Small intestine (tissue), 7 donors: ENCODE measurements around the gene SIVA1. TPM values are rescaled to one million over a fixed set of nuclear protein-coding genes. Genes with fewer than 3 reads are reported as not detected.

Experiments
- DNase-seq, 2 donors: peaks; one replicate each; pipeline versions ENCODE4 v3.0.0 to v3.0.0-alpha.2; 2013
- FAIRE-seq: peaks from 2 replicates; lab custom pipeline; 2012; peaks lifted over from hg19 to GRCh38; lab: Jason Lieb, UNC
- H3K27ac ChIP-seq, 3 donors: one replicate each; pipeline ENCODE4 v1.5.1; 2013; ENCODE audit warnings: low read length in 2 of 3, mild to moderate bottlenecking in 2 of 3, control low read depth in 1 of 3, inconsistent platforms in 1 of 3, low read depth in 1 of 3, moderate library complexity in 1 of 3
- H3K27me3 ChIP-seq, 3 donors: one replicate each; pipeline ENCODE4 v1.6.1; 2013; ENCODE audit warnings: low read length in 3 of 3, inconsistent platforms in 1 of 3; ENCODE audit not compliant: control insufficient read depth in 3 of 3, insufficient read depth in 3 of 3
- H3K36me3 ChIP-seq, 3 donors: one replicate each; pipeline ENCODE4 v1.6.1; 2013; ENCODE audit warnings: low read length in 3 of 3, inconsistent platforms in 1 of 3, low read depth in 1 of 3, mild to moderate bottlenecking in 1 of 3, moderate library complexity in 1 of 3; ENCODE audit not compliant: control insufficient read depth in 3 of 3, insufficient read depth in 2 of 3
- H3K4me1 ChIP-seq, 3 donors: one replicate each; pipeline ENCODE4 v1.6.1; 2013; ENCODE audit warnings: low read length in 2 of 3, inconsistent platforms in 1 of 3, low read depth in 1 of 3, mild to moderate bottlenecking in 1 of 3, moderate library complexity in 1 of 3; ENCODE audit not compliant: control insufficient read depth in 3 of 3, insufficient read depth in 2 of 3
- H3K4me3 ChIP-seq, 3 donors: one replicate each; pipeline ENCODE4 v1.5.1; 2013; ENCODE audit warnings: low read length in 3 of 3, control low read depth in 1 of 3, inconsistent platforms in 1 of 3, low read depth in 1 of 3, mild to moderate bottlenecking in 1 of 3, moderate library complexity in 1 of 3
- H3K9me3 ChIP-seq, 2 donors: one replicate each; pipeline ENCODE4 v1.6.1; 2013; ENCODE audit warnings: low read depth in 1 of 2, low read length in 1 of 2; ENCODE audit not compliant: control insufficient read depth in 2 of 2, insufficient read depth in 1 of 2
- WGBS, 3 donors: extraction: QIAGEN DNeasy Blood & Tissue Kit; methylation state at CpG; one replicate each; pipeline ENCODE4 v1.1.7; 2013; 5-methylcytosine and 5-hydroxymethylcytosine counted together
- polyA plus RNA-seq, 4 donors: library from polyadenylated mRNA; stranded (reverse) in 3 of 4; unstranded in 1 of 4; fragments of 200-250 nt in 3 of 4; fragments of 120-200 nt in 1 of 4; gene quantifications; one replicate each; pipeline versions ENCODE4 v1.2.1 to v1.2.3, GENCODE V29; 2013
- donor health status: healthy with polysubstance abuse.
- donor health status: control.
- donor health status: control.
- donor health status: Bipolar disorder and iron deficiency.
- donor health status: healthy.

Gene SIVA1
- polyA plus RNA-seq, 4 donors = 91.9 to 269 (median 140) TPM

DNA sequence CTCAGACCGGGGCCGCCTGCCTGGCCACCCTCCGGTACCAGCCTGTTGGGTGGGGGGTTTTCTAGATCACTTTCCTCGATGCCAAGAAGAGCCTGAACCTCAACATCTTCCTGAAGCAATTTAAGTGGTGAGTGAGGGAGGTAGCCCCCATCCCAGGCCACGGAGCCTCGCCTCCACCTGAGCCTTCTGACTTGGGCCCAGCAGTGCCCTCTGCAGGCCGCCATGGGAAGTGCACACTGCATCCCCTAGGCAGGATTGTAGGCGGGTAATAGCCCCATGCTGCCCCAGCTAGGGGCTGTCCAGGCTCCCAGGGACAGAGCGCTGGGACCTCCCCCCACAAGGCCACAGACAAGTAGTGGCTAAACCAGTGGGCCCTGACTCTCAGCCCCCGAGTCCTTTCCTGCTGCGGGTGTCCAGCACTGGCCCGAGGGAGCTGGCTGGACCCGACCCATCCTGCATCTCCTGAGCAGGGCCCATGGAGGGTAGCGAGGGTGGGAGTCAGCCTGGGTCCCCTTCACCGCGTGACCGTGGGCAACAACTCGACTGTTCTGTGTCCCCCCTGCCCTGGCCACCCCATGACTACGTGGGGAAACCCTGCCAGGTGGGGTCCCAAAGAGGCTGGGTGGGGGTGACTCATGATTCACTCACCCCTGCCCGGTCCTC is 44.2 kb upstream of the SIVA1 start:
- Histone ChIP-seq H3K27ac (no peak overlapping the region), H3K9me3 (peaks cover 0 to 7% of the 10 kb centered on the region in 2 donors), H3K36me3 (peaks cover 6 to 93% (median 7%) of the 10 kb centered on the region in 3 donors), H3K27me3 (no peaks in the 10 kb centered on the region), H3K4me1 (no peaks in the 10 kb centered on the region), H3K4me3 (no peak overlapping the region)
- DNase-seq = peak; percentile 59 to 75
- FAIRE-seq = no peak
- WGBS, 3 donors = 45 to 54% (median 53%) methylated on average over 20 of the region's 20 CpGs

DNA sequence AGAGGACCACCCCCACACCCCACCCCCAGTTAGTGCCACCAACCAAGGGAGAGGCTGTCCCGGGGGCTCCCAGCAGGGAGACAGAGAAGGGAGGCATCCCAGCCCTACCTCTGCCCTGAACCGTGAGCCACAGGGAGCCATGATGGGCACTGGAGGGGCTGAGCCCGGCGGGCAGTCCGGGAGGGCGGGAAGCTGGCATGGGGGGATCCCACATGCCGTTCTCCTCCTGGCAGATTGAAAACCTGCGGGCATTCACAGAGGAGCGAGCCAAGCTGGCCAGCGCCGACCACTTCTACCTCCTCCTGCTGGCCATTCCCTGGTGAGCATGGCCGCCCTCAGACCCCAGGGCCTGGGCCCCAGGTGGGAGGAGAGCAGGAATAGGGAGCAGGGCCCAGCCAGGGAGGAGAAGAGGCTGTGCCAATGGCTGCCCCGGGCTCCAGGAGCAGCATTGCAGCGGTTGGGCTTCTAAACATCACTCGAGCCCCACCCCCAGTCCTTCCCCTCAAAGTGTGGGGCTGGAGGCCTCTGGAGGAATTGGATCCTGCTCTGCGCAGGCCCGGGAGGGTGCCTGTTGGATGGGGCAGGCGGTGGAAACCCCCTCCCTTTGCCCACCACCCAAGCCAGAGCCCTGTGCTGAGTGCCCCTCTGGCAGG is 43.4 kb upstream of the SIVA1 start:
- DNase-seq (no peak), FAIRE-seq (no peak)
- no peak overlapping the region for H3K4me3 ChIP-seq
- H3K4me1 ChIP-seq = no peaks in the 10 kb centered on the region
- no peaks in the 10 kb centered on the region for H3K9me3 ChIP-seq
- no peaks in the 10 kb centered on the region for H3K27me3 ChIP-seq
- no peak overlapping the region for H3K27ac ChIP-seq
- peaks cover 6 to 93% (median 10%) of the 10 kb centered on the region in 3 donors for H3K36me3 ChIP-seq
- WGBS, 3 donors = 87 to 91% (median 90%) methylated on average over 13 to 18 of the region's 18 CpGs

DNA sequence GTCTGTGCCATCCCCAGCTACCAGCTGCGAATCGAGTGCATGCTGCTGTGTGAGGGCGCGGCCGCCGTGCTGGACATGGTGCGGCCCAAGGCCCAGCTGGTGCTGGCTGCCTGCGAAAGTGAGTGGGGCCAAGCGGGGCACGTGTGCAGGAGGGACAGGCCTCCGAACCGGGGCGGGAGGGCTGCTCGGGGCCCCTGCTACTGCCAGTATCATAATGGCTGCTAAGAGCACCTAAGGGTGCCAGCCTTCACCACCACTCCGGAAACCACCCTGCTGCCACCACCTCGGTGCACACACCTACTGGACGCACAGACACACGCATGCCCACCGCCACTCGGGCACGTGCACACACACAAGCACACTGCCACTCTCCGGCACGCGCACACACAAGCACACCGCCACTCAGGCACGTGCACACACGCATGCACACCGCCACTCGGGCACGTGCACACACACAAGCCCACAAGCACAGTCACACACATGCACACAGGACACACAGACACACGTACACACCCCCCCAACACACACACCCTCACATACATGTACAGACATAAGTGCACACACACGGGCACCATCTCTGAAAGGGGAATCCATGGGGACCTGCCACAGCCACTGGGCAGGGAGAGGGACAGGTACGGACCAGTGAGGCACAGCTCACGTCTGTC is 42.7 kb upstream of the SIVA1 start:
- FAIRE-seq (no peak), DNase-seq (no peak)
- Histone ChIP-seq H3K9me3 (no peaks in the 10 kb centered on the region), H3K4me1 (no peaks in the 10 kb centered on the region), H3K36me3 (peaks cover 12 to 93% (median 16%) of the 10 kb centered on the region in 3 donors), H3K27me3 (no peaks in the 10 kb centered on the region), H3K4me3 (no peak overlapping the region), H3K27ac (no peak overlapping the region)
- WGBS, 3 donors = 93% methylated on average over 25 to 34 of the region's 34 CpGs

DNA sequence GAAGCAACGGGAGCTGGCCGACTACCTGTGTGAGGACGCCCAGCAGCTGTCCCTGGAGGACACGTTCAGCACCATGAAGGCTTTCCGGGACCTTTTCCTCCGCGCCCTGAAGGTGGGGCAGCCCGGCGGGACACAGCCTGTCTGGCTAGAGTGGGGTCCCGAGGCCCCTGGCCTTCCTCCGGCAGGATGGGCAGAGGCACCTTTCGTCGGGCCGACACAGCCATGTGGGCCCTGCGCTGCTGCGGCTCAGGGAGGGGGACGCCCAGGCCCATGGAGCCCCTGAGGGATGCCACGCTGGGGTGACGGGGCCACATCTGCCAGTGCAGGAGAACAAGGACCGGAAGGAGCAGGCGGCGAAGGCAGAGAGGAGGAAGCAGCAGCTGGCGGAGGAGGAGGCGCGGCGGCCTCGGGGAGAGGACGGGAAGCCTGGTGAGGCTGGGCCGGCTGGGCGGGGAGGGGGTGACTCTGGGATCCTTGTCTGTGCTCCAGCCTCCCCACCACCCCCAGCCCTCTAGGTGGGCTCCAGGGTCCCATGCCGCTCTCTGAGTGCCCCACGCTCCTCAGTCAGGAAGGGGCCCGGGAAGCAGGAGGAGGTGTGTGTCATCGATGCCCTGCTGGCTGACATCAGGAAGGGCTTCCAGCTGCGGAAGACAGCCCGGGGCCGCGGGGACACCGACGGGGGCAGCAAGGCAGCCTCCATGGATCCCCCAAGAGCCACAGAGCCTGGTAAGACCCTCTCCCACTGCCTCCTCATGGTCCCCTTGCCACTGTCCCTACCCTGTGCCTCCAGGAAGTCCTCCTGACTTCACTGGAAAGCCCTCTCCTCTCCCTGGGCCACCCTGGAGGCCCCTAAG is 39.8 kb upstream of the SIVA1 start:
- no peak for FAIRE-seq
- Histone ChIP-seq H3K27me3 (no peaks in the 10 kb centered on the region), H3K4me3 (no peak overlapping the region), H3K4me1 (no peaks in the 10 kb centered on the region), H3K27ac (no peak overlapping the region), H3K36me3 (peaks cover 12 to 90% (median 17%) of the 10 kb centered on the region in 3 donors), H3K9me3 (no peaks in the 10 kb centered on the region)
- DNase-seq = no peak
- WGBS, 3 donors = 90 to 91% (median 90%) methylated on average over 32 to 40 of the region's 40 CpGs

DNA sequence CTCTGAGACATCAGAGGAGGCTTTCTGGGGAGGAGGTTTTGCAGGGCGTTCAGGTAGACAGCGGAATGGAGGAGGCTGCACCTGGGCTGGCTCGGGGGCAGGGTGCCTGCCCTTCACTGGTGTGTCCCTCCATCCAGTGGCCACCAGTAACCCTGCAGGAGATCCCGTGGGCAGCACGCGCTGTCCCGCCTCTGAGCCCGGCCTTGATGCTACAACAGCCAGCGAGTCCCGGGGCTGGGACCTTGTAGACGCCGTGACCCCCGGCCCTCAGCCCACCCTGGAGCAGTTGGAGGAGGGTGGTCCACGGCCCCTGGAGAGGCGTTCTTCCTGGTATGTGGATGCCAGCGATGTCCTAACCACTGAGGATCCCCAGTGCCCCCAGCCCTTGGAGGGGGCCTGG is 38.9 kb upstream of the SIVA1 start:
- 90 to 97% (median 96%) methylated on average over 15 to 16 of the region's 16 CpGs for whole genome bisulfite sequencing, 3 donors
- no peak overlapping the region for H3K4me3 ChIP-seq
- H3K4me1 ChIP-seq = no peaks in the 10 kb centered on the region
- FAIRE-seq (no peak), DNase-seq (no peak)
- H3K27ac ChIP-seq = no peak overlapping the region
- H3K27me3 ChIP-seq = no peaks in the 10 kb centered on the region
- H3K9me3 ChIP-seq = no peaks in the 10 kb centered on the region
- H3K36me3 ChIP-seq = peaks cover 12 to 91% (median 19%) of the 10 kb centered on the region in 3 donors

DNA sequence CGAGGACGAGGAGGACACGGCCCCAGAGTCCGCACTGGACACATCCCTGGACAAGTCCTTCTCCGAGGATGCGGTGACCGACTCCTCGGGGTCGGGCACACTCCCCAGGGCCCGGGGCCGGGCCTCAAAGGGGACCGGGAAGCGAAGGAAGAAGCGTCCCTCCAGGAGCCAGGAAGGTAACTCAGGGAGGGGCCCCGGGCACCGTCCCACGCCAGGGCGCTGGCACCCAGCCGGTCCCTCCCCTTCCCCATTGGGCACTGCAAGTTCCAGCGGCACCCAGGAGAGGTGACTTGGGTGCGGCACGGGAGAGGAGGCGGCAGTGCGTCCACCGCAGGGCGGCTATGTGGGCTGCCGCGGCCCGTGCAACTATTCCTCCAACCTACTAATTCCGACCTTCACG is 38.3 kb upstream of the SIVA1 start:
- FAIRE-seq (no peak), DNase-seq (no peak)
- no peak overlapping the region for H3K27ac ChIP-seq
- no peak overlapping the region for H3K4me3 ChIP-seq
- WGBS, 3 donors = 93 to 96% (median 95%) methylated on average over 28 to 31 of the region's 31 CpGs
- peaks cover 12 to 91% (median 20%) of the 10 kb centered on the region in 3 donors for H3K36me3 ChIP-seq
- H3K27me3 ChIP-seq = no peaks in the 10 kb centered on the region
- no peaks in the 10 kb centered on the region for H3K4me1 ChIP-seq
- H3K9me3 ChIP-seq = no peaks in the 10 kb centered on the region

DNA sequence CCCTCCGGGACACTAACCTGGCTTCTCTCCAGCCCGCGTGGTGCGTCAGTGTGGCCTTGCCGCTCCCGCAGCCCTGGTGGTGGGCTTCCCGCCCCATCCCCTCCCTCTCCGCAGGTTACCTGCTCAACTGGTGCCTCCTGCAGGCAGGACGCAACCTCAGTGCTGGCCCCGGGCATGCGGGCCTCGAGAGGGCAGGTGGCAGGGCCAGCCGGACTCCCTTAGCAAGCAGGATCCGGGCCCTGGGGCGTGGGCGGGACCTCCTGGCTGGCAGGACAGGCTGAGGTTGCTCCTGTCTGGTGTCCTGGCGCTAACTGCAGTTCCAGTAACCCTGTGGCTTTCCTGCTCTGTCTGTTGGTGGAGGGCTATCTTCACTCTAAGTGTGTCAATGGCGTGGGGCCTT is 37.5 kb upstream of the SIVA1 start:
- H3K27ac ChIP-seq = no peak overlapping the region
- FAIRE-seq (no peak), DNase-seq (no peak)
- H3K9me3 ChIP-seq = no peaks in the 10 kb centered on the region
- peaks cover 12 to 88% (median 20%) of the 10 kb centered on the region in 3 donors for H3K36me3 ChIP-seq
- 85 to 90% (median 87%) methylated on average over 18 of the region's 18 CpGs for WGBS, 3 donors
- no peak overlapping the region for H3K4me3 ChIP-seq
- no peaks in the 10 kb centered on the region for H3K27me3 ChIP-seq
- no peaks in the 10 kb centered on the region for H3K4me1 ChIP-seq

DNA sequence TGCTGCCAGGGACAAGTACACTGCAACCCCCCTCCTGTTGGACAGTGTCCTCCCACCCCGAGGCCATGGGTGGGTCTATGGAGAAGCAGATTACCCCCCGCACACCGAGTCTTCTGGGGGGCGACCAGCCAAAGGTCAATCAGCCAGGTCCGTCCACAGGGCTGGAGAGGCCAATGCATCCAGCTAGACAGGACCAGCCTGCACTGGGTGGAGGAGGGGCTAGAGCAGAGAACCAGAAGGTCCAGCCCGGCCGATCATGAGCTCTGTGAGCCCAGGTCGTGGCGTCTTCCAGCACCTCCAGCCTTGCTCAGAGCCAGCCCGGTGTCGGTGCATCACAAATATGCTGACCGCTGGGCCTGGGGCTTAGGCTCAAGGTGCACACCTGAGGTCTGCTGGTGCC is 37.1 kb upstream of the SIVA1 start:
- no peak for FAIRE-seq
- WGBS, 3 donors = 91 to 94% (median 92%) methylated on average over 11 to 12 of the region's 12 CpGs
- no peaks in the 10 kb centered on the region for H3K9me3 ChIP-seq
- no peaks in the 10 kb centered on the region for H3K27me3 ChIP-seq
- H3K4me3 ChIP-seq = no peak overlapping the region
- H3K27ac ChIP-seq = no peak overlapping the region
- no peaks in the 10 kb centered on the region for H3K4me1 ChIP-seq
- peaks cover 12 to 85% (median 20%) of the 10 kb centered on the region in 3 donors for H3K36me3 ChIP-seq
- DNase-seq = no peak
